Metanephros (tissue), 1 donor: ENCODE measurements around the gene GUCA1A. TPM values are rescaled to one million over a fixed set of nuclear protein-coding genes. Genes with fewer than 3 reads are reported as not detected.

Source experiments
- total RNA-seq: library from RNA; depleted of rRNA; stranded (reverse); fragments of >200 nt; gene quantifications from one replicate; pipeline ENCODE4 v1.2.3, GENCODE V29; 2014

GUCA1A gene
- total RNA-seq = not detected

DNA sequence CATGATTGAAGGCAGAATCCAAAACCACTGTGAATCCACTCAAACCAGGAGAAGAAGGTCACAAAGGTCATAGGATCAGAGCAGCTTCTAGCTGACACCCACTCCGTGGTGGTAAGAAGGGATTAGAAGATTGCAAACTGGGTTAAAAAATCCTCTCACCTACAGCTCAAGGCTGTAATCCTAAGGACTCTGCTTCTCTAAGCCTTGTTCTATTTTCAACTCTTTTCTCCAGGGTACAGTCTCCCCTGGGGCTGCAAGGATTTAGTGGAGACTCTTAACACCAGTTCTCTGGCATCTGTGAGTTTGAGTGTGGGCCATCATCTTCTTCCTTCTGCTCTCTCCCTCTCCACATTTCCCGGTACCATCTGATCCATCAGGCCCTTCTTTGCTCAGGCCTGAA, at the start of gene GUCA1A:
GUCA1A (plus strand) TSS at position 264 of the 400 bp plus-strand sequence. CDS start 250 bp downstream, outside the sequence.

DNA sequence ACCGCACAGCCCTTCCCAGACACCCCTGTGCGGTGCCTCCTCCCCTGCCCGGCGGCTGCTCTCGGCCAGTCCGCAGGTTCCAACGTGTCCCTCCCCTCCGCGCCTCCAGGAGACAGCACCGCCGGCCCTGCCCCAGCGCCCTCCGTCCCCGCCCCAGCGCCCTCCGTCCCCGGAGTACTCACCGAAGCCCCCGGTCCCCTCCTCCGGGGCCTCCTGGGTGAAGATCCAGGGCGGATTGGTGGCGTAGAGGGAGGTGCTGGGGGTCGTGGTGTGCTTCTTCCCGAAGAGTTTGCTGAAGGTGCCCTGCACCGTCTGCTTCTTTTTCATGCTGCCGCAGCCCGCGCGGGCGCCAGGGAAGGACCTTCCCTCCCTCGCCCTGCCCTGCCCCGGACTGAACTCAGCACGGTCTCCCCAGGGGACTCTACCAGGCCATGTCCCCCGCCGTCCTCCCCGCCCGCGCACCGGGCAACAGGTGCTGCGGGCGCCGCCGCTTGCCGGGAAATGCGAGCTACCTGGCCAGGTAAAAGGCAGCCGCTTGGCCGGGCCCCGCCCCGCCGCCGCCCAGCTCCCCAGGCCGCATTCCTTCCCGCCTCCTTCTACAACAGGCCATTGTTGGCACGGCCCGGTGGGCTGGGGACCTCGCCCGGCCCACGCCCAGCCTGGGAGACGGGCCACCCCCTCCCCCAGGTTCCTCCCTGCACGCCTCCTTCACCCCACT, 30.9 kb upstream of the GUCA1A start, which contains the start of gene C6orf132:
C6orf132 (minus strand) TSS at position 503 of the 718 bp plus-strand sequence; CDS start at position 327, 176 bp downstream.

DNA sequence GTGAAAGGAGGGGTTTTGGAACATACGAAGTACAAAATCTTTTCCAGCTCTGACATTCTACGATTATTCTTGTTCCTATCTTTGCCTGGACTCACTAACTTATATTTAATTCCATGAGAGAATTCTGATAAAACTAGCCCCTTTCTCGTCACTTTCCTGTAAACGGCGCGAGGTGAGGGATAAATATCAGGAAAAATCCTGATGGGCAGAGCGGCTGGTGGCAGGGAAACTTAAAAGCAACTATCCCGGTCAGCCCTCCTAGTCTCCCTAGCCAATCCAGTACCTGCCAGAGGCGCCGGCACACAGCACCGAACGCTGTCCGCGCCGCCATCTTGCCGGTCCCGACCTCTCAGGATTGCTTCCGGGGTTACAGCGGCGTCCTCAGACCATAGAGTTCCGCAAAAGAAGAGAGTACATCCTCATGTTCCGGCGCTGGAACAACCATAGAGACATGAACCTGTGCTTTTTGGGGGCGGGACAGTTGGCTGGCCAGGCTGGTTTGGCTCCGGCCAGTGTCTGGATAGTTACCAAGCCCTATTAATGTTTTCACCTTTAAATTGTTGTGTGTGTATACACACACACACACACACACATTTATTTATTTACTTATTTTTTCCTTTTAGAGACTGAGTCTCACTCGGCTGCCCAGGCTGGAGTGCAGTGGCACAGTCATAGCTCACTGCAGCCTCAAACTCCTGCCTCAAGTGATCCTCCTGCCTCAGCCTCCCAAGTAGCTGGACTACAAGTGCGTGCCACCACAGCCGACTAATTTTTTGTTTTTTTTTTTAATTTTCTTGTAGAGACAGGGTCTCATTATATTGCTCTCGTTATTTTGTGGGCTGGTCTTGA, 44.6 kb downstream of the GUCA1A start, which contains the start of gene MRPS10:
MRPS10 (minus strand) TSS at position 343 of the 849 bp plus-strand sequence; CDS start at position 331, 12 bp downstream.

Other genes starting within 250 kb of the GUCA1A start
- gene CCND3, start 231.6 kb upstream of the GUCA1A start, total RNA-seq = 31.2 TPM
- 21.5 TPM for gene TAF8, start 122.8 kb upstream of the GUCA1A start, total RNA-seq
- 5.5 TPM for gene C6orf132, start 30.7 kb upstream of the GUCA1A start, total RNA-seq
- gene GUCA1B, start 21.6 kb downstream of the GUCA1A start, total RNA-seq = 1.5 TPM
- 27.1 TPM for gene MRPS10, start 44.5 kb downstream of the GUCA1A start, total RNA-seq